HAP-1 (cell line): Measurements from ENCODE around the gene DCAF12L1.
A peak's percentile ranks its signal among the peaks of the same experiment; 100 is the strongest.

Experiments
- DNase-seq, 2 experiments: peaks; one replicate each; pipeline ENCODE4 v3.0.0-alpha.2; 2016 to 2020; ENCODE audit warnings: low spot score in 2 of 2
- H3K27me3 ChIP-seq: fragments of 250-450 bp; sonication (Bioruptor Pico); 2 replicates; pipeline ENCODE4 v1.5.1; 2020; ENCODE audit warnings: low read depth, mild to moderate bottlenecking, moderate library complexity
- H3K36me3 ChIP-seq: fragments of 250-450 bp; sonication (Bioruptor Pico); replicated peaks from 2 replicates; pipeline ENCODE4 v1.5.1; 2020; ENCODE audit warnings: mild to moderate bottlenecking
- H3K4me1 ChIP-seq: fragments of 250-450 bp; sonication (Bioruptor Pico); 2 replicates; pipeline ENCODE4 v1.5.1; 2020; ENCODE audit warnings: mild to moderate bottlenecking
- H3K4me3 ChIP-seq: fragments of 250-450 bp; sonication (Bioruptor Pico); 2 replicates; pipeline ENCODE4 v1.5.1; 2020; ENCODE audit warnings: mild to moderate bottlenecking, moderate library complexity
- H3K9me3 ChIP-seq: fragments of 250-450 bp; sonication (Bioruptor Pico); 2 replicates; pipeline ENCODE4 v1.5.1; 2020; ENCODE audit warnings: mild to moderate bottlenecking, moderate library complexity
- in situ Hi-C: fragments of 300-500 bp; cut with MboI; formaldehyde crosslinking; loops from 3 replicates; pipeline ENCODE4 v1.14.3; 2020; ENCODE audit warnings: low sequenced_read_pairs, inconsistent platforms, mixed read lengths

Gene DCAF12L1

DNA sequence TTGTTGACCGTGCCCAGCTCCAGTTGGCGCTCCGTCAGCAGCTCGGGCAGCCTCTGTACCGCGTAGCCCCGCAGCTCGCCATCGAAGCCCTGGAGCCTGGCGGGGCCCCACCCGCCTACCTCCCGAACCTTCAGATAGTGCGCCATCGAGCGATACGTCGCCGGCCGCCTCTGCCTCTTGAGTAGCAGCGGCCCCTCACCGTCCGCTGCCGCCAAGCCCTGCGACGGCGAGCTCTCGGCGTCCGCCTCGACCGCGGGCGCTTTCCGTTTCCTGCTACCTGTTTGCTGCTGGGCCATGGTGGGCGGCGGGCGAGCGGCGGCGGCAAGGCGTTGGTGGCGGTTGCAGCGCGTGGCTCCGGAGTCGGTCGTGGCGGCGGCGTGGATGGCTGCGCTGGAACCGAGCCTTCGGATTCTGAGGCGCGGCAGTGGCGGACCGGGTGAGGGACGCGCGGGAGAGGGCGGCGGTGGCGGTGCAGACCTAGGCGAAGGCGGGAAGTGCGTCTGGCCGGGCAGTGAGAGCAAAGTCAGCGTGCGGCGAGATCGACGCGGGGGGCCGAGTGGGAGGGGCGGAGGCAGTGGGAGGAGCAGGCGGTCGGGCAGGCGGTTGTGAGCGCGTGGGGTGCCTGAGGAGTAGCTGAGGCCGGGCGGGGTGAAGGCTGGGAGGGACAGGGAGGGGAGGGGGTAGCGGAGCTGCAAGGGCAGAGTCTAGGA lies at the start of gene DCAF12L1:
TSS of gene DCAF12L1 (minus strand) at position 502 of the 710 bp plus-strand sequence. CDS start at position 296, 206 bp downstream.
- Histone ChIP-seq H3K4me1 (no peaks in the 10 kb centered on the region), H3K36me3 (no peaks in the 10 kb centered on the region), H3K4me3 (no peak within 1 kb of the TSS), H3K9me3 (no peaks in the 10 kb centered on the region), H3K27me3 (no peaks in the 10 kb centered on the region)
- in situ Hi-C loops = no loop called here
- DNase-seq = no peak

DNA sequence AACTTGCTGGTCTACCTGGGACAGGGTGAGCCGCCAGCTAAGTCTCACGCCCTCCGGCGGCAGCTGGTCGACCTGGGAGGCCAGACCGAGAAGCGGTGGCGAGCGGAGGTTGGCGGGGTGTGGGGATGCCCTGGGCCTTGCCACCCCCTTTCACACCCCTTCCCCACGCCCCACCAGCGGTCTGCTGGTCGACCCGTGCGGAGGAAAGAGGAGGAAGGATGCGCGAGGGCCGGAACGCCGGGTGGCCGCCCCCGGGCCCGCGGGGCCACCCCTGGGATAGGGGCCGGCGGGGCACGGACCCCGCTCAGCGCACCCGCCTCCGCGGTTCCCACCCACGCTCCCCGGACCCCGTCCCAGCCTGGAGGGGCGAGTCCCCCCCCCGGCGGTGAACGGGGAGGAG lies 28.3 kb upstream of the DCAF12L1 start:
- Histone ChIP-seq H3K4me3 (no peak overlapping the region), H3K36me3 (no peaks in the 10 kb centered on the region), H3K9me3 (no peaks in the 10 kb centered on the region), H3K4me1 (no peaks in the 10 kb centered on the region), H3K27me3 (no peaks in the 10 kb centered on the region)
- in situ Hi-C loops = no loop called here
- no peak for DNase-seq

DNA sequence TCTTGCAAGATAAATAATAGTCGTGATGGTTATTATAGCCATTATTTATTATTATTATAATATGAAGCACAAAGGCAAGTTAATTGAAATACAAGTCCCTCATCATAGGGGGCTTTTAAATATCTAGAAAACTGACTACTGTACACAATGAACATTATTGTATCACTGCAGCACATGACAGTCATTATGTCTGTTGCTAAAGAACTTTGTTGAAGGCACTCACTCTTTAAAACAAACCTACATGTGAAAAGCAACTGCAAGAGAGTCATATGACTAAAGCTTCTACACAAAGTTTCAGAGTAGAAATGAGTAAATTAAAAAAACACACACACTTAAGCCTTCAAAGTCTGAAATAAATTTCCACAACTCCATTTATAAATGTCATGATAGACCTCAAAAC lies 23.3 kb upstream of the DCAF12L1 start:
- DNase-seq = no peak
- H3K9me3 ChIP-seq = no peaks in the 10 kb centered on the region
- H3K4me3 ChIP-seq = no peak overlapping the region
- H3K27me3 ChIP-seq = no peaks in the 10 kb centered on the region
- in situ Hi-C loops = no loop called here
- no peaks in the 10 kb centered on the region for H3K36me3 ChIP-seq
- H3K4me1 ChIP-seq = no peaks in the 10 kb centered on the region

DNA sequence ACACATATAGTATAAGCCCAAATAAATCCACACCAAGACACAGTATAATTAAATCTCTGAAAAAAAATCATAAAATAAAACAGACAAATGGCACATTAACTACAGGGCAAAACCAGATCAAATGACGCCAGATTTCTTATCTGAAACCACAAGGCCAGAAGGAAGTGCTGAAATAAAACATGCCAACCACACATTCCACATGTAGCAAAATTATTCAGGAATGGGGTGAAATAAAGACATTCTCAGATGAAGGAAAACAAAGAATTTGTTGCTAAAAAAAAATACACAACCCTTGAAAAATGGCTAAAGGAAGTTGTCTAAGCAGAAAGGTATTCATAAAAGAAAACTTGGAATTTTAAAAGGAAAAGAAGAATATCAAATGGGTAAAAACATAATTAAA lies 4.5 kb upstream of the DCAF12L1 start:
- Histone ChIP-seq H3K27me3 (no peaks in the 10 kb centered on the region), H3K36me3 (no peaks in the 10 kb centered on the region), H3K4me3 (no peak overlapping the region), H3K4me1 (no peaks in the 10 kb centered on the region), H3K9me3 (no peaks in the 10 kb centered on the region)
- in situ Hi-C loops = no loop called here
- no peak for DNase-seq

DNA sequence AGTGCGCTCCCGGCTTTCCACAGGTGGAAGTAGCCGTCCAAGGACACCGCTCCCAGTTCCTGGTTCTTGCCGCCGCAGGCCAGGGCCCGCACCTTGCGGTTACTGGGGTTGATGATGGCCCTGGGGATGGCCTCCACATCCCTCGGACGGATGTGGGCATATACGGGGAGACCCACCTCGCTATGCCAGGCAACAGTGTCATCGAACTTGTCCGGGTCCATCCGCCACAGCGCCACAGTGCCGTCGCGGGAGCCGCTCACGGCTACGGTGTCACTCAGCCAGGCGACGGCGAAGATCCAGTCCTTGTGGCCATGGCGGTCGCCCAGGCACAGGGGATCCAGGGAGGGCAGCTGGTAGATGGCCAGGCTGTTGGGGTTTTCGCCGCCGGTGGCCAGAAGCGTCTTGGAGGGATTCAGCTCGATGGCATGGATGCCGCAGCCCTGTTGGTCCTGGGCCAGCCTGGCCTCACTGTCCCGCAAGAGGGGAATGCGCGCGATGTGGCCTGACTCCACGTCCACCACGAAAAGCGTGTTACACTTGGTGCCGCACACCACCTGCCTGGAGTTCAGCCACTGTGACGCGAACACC lies 795 bp downstream of the DCAF12L1 start:
- no peak for DNase-seq
- H3K4me3 ChIP-seq = no peak overlapping the region

DNA sequence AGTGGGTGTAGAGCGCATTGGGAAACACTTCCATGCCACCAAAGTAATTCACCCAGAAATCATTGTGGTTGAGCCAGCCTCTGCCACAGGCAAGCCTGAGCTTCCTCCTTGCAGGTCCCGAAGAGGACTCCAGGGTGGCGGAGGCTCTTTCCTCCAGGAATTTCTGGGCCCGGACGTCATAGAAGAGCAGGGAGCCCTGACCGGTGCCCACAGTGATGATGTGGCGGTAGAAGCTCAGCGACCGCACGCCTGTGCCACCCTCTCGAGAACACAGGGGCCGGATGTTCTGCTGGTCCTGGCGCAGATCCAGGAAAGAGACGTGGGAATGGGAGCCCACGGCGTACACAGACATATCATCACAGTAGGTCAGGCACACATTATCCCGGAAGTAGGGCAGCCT lies 1.3 kb downstream of the DCAF12L1 start:
- DNase-seq = no peak

More for the DNA sequence above, 795 bp downstream of the DCAF12L1 start:
- Histone ChIP-seq H3K27me3 (no peaks in the 10 kb centered on the region), H3K36me3 (no peaks in the 10 kb centered on the region), H3K4me1 (no peaks in the 10 kb centered on the region), H3K9me3 (no peaks in the 10 kb centered on the region)
- in situ Hi-C loops = no loop called here

DNA sequence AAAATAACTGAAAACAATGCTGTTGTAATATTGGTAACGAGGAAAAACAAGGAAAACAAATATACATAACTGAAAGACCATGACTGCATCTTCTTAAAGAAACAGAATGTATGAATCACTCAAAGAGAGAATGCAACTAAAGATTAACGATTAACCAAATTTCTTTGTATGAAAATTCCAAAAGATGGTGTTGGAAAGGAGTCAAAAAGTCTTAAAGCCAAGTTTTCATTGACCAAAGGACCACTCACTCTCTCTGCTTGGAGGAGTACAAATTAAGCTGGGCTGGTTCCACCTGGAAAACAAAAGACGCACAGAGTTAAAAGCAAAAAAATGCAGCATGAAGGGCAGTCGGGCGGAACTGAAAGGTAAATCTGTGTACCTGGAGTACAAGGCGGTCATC lies 1.8 kb downstream of the DCAF12L1 start:
- Histone ChIP-seq H3K4me3 (no peak overlapping the region), H3K9me3 (no peaks in the 10 kb centered on the region), H3K4me1 (no peaks in the 10 kb centered on the region), H3K27me3 (no peaks in the 10 kb centered on the region), H3K36me3 (no peaks in the 10 kb centered on the region)
- DNase-seq = no peak
- in situ Hi-C loops = no loop called here

More for the DNA sequence above, 1.3 kb downstream of the DCAF12L1 start:
- Histone ChIP-seq H3K4me1 (no peaks in the 10 kb centered on the region), H3K27me3 (no peaks in the 10 kb centered on the region), H3K36me3 (no peaks in the 10 kb centered on the region), H3K4me3 (no peak overlapping the region), H3K9me3 (no peaks in the 10 kb centered on the region)
- in situ Hi-C loops = no loop called here

DNA sequence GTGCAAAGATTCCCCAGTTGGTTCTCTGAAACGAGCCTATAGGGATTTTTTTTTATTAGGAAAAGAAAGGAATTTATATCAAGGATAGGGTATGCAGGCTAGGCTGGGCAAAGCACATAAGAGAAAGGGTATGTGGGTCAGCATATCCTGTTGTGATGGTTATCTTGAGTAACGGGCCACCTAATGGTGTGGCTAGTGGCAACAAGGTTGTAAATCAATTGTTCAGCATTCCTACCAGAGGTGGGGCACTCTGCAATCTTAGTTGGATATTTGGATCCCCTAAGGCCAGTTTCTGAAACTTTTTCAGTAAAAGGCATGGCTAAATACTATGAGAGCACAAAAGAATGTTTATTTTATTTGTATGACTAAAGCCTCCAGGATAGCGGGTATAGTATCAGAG lies 42.7 kb downstream of the DCAF12L1 start:
- Histone ChIP-seq H3K9me3 (no peaks in the 10 kb centered on the region), H3K4me3 (no peak overlapping the region), H3K36me3 (no peaks in the 10 kb centered on the region), H3K4me1 (no peaks in the 10 kb centered on the region), H3K27me3 (no peaks in the 10 kb centered on the region)
- in situ Hi-C loops = no loop called here
- DNase-seq = peak in 1 of 2 experiments; percentile 4
